Thyroid gland (tissue), 4 donors: ENCODE measurements around the gene HERPUD1. TPM values are rescaled to one million over a fixed set of nuclear protein-coding genes. Genes with fewer than 3 reads are reported as not detected.

Experiments
- DNase-seq, 2 donors: peaks; one replicate each; pipeline ENCODE4 v3.0.0-alpha.2; 2019
- H3K27ac ChIP-seq, 3 donors: fragments of 200-600 bp; sonication (generic); 1 replicate in 2 of 3; 2 replicates in 1 of 3; pipeline ENCODE4 v1.5.1; 2016 to 2019; ENCODE audit warnings: mild to moderate bottlenecking in 1 of 3, moderate library complexity in 1 of 3
- H3K27me3 ChIP-seq: fragments of 200-600 bp; sonication (generic); one replicate; pipeline ENCODE4 v1.5.1; 2019
- H3K36me3 ChIP-seq, 2 donors: fragments of 200-600 bp; sonication (generic); one replicate each; pipeline ENCODE4 v1.5.1; 2016 to 2019
- H3K4me1 ChIP-seq, 2 donors: fragments of 200-600 bp; sonication (generic); one replicate each; pipeline ENCODE4 v1.5.1; 2017 to 2019
- H3K4me3 ChIP-seq, 3 donors: fragments of 200-600 bp; sonication (generic); replicated peaks in 1 of 3; 1 replicate in 2 of 3; 2 replicates in 1 of 3; pipeline ENCODE4 v1.5.1; 2016; ENCODE audit warnings: mild to moderate bottlenecking in 1 of 3
- H3K9me3 ChIP-seq: fragments of 200-600 bp; sonication (generic); one replicate; pipeline ENCODE4 v1.5.1; 2017
- POLR2A ChIP-seq, 2 donors: fragments of 450-650 bp; IDR thresholded peaks; one replicate each; pipeline ENCODE4 v1.6.1; 2017; ENCODE audit warnings: antibody characterized with exemption in 2 of 2, mild to moderate bottlenecking in 2 of 2, moderate library complexity in 1 of 2
- WGBS, 2 donors: methylation state at CpG; one replicate each; pipeline ENCODE4 v1.1.5; 2017; 5-methylcytosine and 5-hydroxymethylcytosine counted together
- intact Hi-C: fragments of 100-400 bp; cut with DNase I; formaldehyde crosslinking; loops from one replicate; pipeline ENCODE4 v1.15.1; 2023
- total RNA-seq, 4 donors: library from RNA; depleted of rRNA; stranded (reverse); fragments of >200 nt; gene quantifications; one replicate each; pipeline ENCODE4 v1.2.3, GENCODE V29; 2016
- TF ChIP-seq, protein P1 (sequence below), 6 experiments: fragments of 200-600 bp in 3 of 6; fragments of 450-650 bp in 3 of 6; sonication (generic) in 3 of 6; IDR thresholded peaks; one replicate each; pipeline ENCODE4 v1.5.1; 2016 to 2019; ENCODE audit warnings: antibody characterized with exemption in 6 of 6, mild to moderate bottlenecking in 2 of 6, inconsistent platforms in 1 of 6, moderate library complexity in 1 of 6

The HERPUD1 gene
- total RNA-seq, 4 donors from 2014 or later = 212 to 659 (median 321) TPM

DNA sequence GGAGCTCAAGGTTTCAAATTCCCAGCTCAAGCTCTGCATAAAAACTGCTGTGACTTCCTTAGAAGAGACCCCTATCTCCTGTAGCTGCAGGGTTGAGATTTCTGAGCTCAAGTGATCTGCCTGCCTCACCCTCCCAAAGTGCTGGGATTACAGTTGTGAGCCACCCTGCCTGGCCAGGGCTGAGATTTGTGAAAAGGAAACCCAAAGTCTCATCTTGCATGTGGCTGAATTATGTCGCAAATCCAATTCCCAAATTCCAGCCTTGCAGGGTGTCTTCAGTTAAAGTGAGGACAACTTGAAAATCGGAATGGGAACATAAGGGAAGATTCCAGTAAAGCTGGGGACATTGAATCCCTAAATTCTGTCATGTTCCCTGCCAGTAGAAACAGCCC is 15.7 kb downstream of the HERPUD1 start:
- no peaks in the 10 kb centered on the region for H3K9me3 ChIP-seq
- DNase-seq = no peak
- 83 to 92% methylated on average over 2 of the region's 2 CpGs for WGBS, 2 donors
- no peak overlapping the region for H3K4me3 ChIP-seq
- TF ChIP-seq POLR2A (IDR thresholded peaks at IDR 0.05) = no peak
- TF ChIP-seq, protein P1, sequence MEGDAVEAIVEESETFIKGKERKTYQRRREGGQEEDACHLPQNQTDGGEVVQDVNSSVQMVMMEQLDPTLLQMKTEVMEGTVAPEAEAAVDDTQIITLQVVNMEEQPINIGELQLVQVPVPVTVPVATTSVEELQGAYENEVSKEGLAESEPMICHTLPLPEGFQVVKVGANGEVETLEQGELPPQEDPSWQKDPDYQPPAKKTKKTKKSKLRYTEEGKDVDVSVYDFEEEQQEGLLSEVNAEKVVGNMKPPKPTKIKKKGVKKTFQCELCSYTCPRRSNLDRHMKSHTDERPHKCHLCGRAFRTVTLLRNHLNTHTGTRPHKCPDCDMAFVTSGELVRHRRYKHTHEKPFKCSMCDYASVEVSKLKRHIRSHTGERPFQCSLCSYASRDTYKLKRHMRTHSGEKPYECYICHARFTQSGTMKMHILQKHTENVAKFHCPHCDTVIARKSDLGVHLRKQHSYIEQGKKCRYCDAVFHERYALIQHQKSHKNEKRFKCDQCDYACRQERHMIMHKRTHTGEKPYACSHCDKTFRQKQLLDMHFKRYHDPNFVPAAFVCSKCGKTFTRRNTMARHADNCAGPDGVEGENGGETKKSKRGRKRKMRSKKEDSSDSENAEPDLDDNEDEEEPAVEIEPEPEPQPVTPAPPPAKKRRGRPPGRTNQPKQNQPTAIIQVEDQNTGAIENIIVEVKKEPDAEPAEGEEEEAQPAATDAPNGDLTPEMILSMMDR (IDR thresholded peaks at IDR 0.05) = no peak
- intact Hi-C loops = no loop called here
- no peak overlapping the region for H3K27ac ChIP-seq
- no peaks in the 10 kb centered on the region for H3K27me3 ChIP-seq
- no peaks in the 10 kb centered on the region for H3K4me1 ChIP-seq
- H3K36me3 ChIP-seq = peaks cover 33 to 43% of the 10 kb centered on the region in 2 donors

DNA sequence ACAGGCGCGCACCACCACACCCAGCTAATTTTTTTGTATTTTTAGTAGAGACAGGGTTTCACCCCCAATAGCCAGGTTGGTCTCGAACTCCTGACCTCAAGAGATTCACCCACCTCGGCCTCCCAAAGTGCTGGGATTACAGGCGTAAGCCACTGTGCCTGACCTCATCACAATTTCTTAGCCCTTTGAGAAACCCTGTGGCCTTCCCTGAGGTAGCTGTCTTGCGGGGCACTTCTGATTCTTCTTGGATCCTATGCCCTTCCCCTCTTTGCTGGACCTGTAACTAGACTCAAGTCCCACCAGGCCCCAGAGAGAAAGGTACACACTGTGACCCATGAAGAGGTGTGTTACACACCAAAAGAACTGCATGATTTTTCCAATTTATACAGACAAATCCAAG is 16.3 kb downstream of the HERPUD1 start:
- Histone ChIP-seq H3K9me3 (no peaks in the 10 kb centered on the region), H3K36me3 (peaks cover 27 to 36% of the 10 kb centered on the region in 2 donors), H3K27ac (no peak overlapping the region), H3K4me1 (no peaks in the 10 kb centered on the region), H3K4me3 (no peak overlapping the region), H3K27me3 (no peaks in the 10 kb centered on the region)
- intact Hi-C loops = no loop called here
- DNase-seq = no peak
- WGBS, 2 donors = 97% methylated on average over 6 of the region's 6 CpGs
- TF ChIP-seq, protein P1 (IDR thresholded peaks at IDR 0.05) = no peak
- TF ChIP-seq POLR2A (IDR thresholded peaks at IDR 0.05) = no peak

DNA sequence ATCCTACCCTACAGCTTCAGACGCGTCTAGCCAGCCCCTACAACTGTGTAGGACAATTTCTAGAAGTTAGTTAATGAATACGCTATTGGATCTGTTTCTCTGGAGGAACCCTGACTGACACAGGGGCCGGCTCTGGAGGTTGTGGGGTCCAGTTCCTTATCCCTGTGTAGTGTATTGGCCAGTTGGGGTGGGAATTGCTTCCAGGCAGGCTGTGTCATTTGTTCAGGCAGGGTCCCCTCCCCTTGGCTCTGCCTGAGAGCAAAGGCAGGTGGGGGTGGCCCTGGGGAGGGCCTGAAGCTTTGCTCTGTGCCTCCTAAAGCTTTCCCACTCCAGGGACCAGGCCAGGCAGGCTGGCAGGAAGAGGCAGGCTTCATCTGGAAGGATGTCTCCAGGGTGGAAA is 18.1 kb downstream of the HERPUD1 start:
- no peak overlapping the region for H3K4me3 ChIP-seq
- no peaks in the 10 kb centered on the region for H3K4me1 ChIP-seq
- peaks cover 8 to 18% of the 10 kb centered on the region in 2 donors for H3K36me3 ChIP-seq
- no peak for TF ChIP-seq POLR2A (IDR thresholded peaks at IDR 0.05)
- TF ChIP-seq, protein P1 (IDR thresholded peaks at IDR 0.05) = no peak
- intact Hi-C loops = loop anchor here (5.0 kb wide), 1 partner anchor 83 kb away; the partner anchor contains the start of gene SLC12A3
- no peaks in the 10 kb centered on the region for H3K27me3 ChIP-seq
- 77 to 80% methylated on average over 4 of the region's 4 CpGs for whole genome bisulfite sequencing, 2 donors
- DNase-seq = no peak
- no peak overlapping the region for H3K27ac ChIP-seq
- no peaks in the 10 kb centered on the region for H3K9me3 ChIP-seq

DNA sequence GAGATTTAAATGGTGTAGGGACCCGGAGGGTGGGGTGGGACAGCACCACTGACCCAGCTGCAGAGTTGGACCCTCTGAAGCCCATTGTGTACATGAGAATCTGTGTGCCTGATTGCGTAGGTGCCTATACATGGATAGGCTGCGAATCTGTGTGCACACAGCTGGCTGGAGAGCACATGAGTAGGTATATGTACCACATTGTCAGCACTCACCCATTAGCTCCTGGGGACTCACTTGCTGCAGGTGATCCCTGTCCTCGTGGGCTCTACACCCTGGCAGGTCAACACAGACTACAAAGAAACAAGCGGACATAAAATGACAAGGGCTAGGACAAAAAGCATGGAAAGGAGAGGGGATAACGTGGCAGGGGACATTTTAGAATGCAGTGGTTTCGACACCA is 18.5 kb downstream of the HERPUD1 start:
- TF ChIP-seq POLR2A (IDR thresholded peaks at IDR 0.05) = no peak
- 83 to 90% methylated on average over 7 of the region's 7 CpGs for WGBS, 2 donors
- no peaks in the 10 kb centered on the region for H3K27me3 ChIP-seq
- H3K4me3 ChIP-seq = no peak overlapping the region
- no peaks in the 10 kb centered on the region for H3K4me1 ChIP-seq
- no peak overlapping the region for H3K27ac ChIP-seq
- peaks cover 4 to 14% of the 10 kb centered on the region in 2 donors for H3K36me3 ChIP-seq
- DNase-seq = no peak
- intact Hi-C loops = loop anchor here (5.0 kb wide), 1 partner anchor 83 kb away; the partner anchor contains the start of gene SLC12A3
- no peaks in the 10 kb centered on the region for H3K9me3 ChIP-seq

DNA sequence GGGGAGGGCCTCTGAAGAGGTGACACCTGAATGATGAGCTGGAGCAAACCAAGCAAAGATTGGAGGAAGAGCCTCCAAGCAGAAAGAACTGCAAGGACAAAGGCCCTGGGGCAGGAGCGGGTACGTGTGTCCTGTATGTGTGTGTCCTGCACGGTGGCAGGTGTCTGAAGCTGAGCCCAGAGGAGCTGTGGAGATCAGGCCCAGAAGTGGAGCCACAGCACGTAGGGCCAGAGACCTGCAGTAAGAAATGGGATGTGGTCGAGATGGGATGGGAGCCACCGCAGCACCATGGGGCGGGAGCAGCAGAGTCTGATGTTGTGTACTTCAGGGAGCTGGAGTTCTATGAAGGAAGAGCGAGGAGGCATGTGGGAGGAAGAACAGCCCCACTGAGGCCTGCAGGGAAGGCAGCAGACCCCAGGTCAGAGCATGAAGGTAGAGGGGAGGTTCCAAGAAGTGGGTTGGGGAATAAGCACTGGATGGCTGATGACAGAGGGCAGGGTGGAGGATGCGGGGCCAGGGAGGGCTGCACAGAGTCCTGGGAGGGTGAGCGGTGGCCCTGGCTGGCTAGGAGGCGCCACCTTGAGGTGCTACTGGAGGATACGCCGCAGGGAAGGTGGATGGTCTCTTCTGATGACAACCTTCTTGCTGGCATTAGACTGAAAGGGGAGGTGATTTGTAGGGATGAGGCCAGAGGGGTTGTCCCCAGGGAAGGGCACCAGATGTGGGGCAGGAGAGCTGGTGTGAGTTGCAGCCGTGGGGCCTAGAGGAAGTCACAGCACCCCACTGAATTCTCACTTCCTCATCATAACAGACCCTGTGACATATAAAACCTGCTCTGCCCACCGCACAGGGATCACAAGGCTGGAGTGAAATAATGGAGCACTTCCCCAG is 19.2 kb downstream of the HERPUD1 start:
- Histone ChIP-seq H3K4me1 (no peaks in the 10 kb centered on the region), H3K27me3 (no peaks in the 10 kb centered on the region), H3K9me3 (no peaks in the 10 kb centered on the region), H3K27ac (no peak overlapping the region), H3K4me3 (no peak overlapping the region), H3K36me3 (peaks cover 0 to 7% of the 10 kb centered on the region in 2 donors)
- DNase-seq = peak; percentile 36 to 45
- WGBS, 2 donors = 60 to 66% methylated on average over 15 of the region's 15 CpGs
- TF ChIP-seq, protein P1 (IDR thresholded peaks at IDR 0.05) = peak in 4 of 6 experiments; percentile 22 to 52 (median 50)
- no peak for TF ChIP-seq POLR2A (IDR thresholded peaks at IDR 0.05)
- intact Hi-C loops = loop anchor here (5.0 kb wide), 1 partner anchor 84 kb away; the partner anchor contains the start of gene SLC12A3
